H9 (cell line): ENCODE results near the gene MCCC2. TPM values are rescaled to one million over a fixed set of nuclear protein-coding genes. Genes with fewer than 3 reads are reported as not detected.

Experiments
- DNase-seq: peaks from one replicate; pipeline ENCODE4 v3.0.0-alpha.2; 2017
- H2AFZ ChIP-seq: one replicate; pipeline ENCODE4 v1.6.1; 2013; ENCODE audit warnings: mild to moderate bottlenecking, low read length, control low read depth, moderate library complexity
- H2AK5ac ChIP-seq: 2 replicates; pipeline ENCODE4 v1.6.1; 2013; ENCODE audit warnings: low read length, control low read depth, mixed read lengths; ENCODE audit not compliant: insufficient read length
- H2BK120ac ChIP-seq: one replicate; pipeline ENCODE4 v1.6.1; 2013; ENCODE audit warnings: low read depth, mild to moderate bottlenecking, low read length, control low read depth, inconsistent platforms; ENCODE audit not compliant: poor library complexity, severe bottlenecking
- H2BK12ac ChIP-seq: 2 replicates; pipeline ENCODE4 v1.6.1; 2013; ENCODE audit warnings: low read length, control low read depth, mixed read lengths, low read depth; ENCODE audit not compliant: insufficient read length
- H2BK15ac ChIP-seq: 2 replicates; pipeline ENCODE4 v1.6.1; 2013; ENCODE audit warnings: low read depth, low read length, control low read depth
- H2BK20ac ChIP-seq: one replicate; pipeline ENCODE4 v1.6.1; 2013; ENCODE audit warnings: low read depth, mild to moderate bottlenecking, low read length, control low read depth, inconsistent platforms; ENCODE audit not compliant: poor library complexity, severe bottlenecking
- H2BK5ac ChIP-seq: 2 replicates; pipeline ENCODE4 v1.6.1; 2013; ENCODE audit warnings: low read length, control low read depth, mixed read lengths; ENCODE audit not compliant: insufficient read length
- H3K14ac ChIP-seq: 2 replicates; pipeline ENCODE4 v1.6.1; 2013; ENCODE audit warnings: low read length, control low read depth; ENCODE audit not compliant: insufficient read depth
- H3K18ac ChIP-seq: 2 replicates; pipeline ENCODE4 v1.6.1; 2013; ENCODE audit warnings: low read depth, mild to moderate bottlenecking, mixed read lengths, low read length, control low read depth; ENCODE audit not compliant: insufficient read length
- H3K23ac ChIP-seq: 2 replicates; pipeline ENCODE4 v1.6.1; 2013; ENCODE audit warnings: low read length, control low read depth, mixed read lengths, low read depth; ENCODE audit not compliant: insufficient read length
- H3K23me2 ChIP-seq: 2 replicates; pipeline ENCODE4 v1.6.1; 2013; ENCODE audit warnings: low read depth, mild to moderate bottlenecking, mixed read lengths, low read length, control low read depth; ENCODE audit not compliant: insufficient read length, poor library complexity, severe bottlenecking
- H3K27ac ChIP-seq: 2 replicates; pipeline ENCODE4 v1.5.1; 2013; ENCODE audit warnings: low read length, control low read depth, mixed read lengths, low read depth; ENCODE audit not compliant: insufficient read length
- H3K27me3 ChIP-seq: 2 replicates; pipeline ENCODE4 v1.6.1; 2013; ENCODE audit warnings: low read length, control low read depth, inconsistent platforms; ENCODE audit not compliant: insufficient read depth
- H3K4ac ChIP-seq: 2 replicates; pipeline ENCODE4 v1.6.1; 2013; ENCODE audit warnings: low read depth, mild to moderate bottlenecking, control low read depth, inconsistent platforms, low read length, moderate library complexity
- H3K4me1 ChIP-seq: 2 replicates; pipeline ENCODE4 v1.6.1; 2013; ENCODE audit warnings: low read length, control low read depth, inconsistent platforms; ENCODE audit not compliant: insufficient read depth
- H3K4me2 ChIP-seq: 2 replicates; pipeline ENCODE4 v1.6.1; 2013; ENCODE audit warnings: low read length, control low read depth, mixed read lengths; ENCODE audit not compliant: insufficient read length, insufficient read depth
- H3K56ac ChIP-seq: 2 replicates; pipeline ENCODE4 v1.6.1; 2013; ENCODE audit warnings: low read depth, mild to moderate bottlenecking, mixed read lengths, low read length, control low read depth; ENCODE audit not compliant: insufficient read length
- H3K79me1 ChIP-seq: 2 replicates; pipeline ENCODE4 v1.6.1; 2013; ENCODE audit warnings: low read depth, mild to moderate bottlenecking, moderate library complexity, low read length, control low read depth, inconsistent platforms; ENCODE audit not compliant: insufficient read depth, poor library complexity, severe bottlenecking
- H3K79me2 ChIP-seq: 2 replicates; pipeline ENCODE4 v1.6.1; 2013; ENCODE audit warnings: low read length, control low read depth, inconsistent platforms; ENCODE audit not compliant: insufficient read depth
- H3K9ac ChIP-seq: 2 replicates; pipeline ENCODE4 v1.6.1; 2013; ENCODE audit warnings: low read length, control low read depth, mixed read lengths; ENCODE audit not compliant: insufficient read length; ENCODE audit errors: extremely low read depth
- H3K9me3 ChIP-seq: one replicate; pipeline ENCODE4 v1.6.1; 2013; ENCODE audit warnings: low read depth, low read length, inconsistent platforms; ENCODE audit not compliant: control insufficient read depth
- H3T11ph ChIP-seq: one replicate; pipeline ENCODE4 v1.6.1; 2013; ENCODE audit warnings: mild to moderate bottlenecking, low read length, control low read depth, inconsistent platforms
- H4K20me1 ChIP-seq: one replicate; pipeline ENCODE4 v1.6.1; 2013; ENCODE audit not compliant: control insufficient read depth, insufficient read length, insufficient read depth
- H4K5ac ChIP-seq: 2 replicates; pipeline ENCODE4 v1.6.1; 2013; ENCODE audit warnings: low read depth, mild to moderate bottlenecking, mixed read lengths, low read length, control low read depth; ENCODE audit not compliant: insufficient read length
- H4K8ac ChIP-seq: replicated peaks from 2 replicates; pipeline ENCODE4 v1.6.1; 2013; ENCODE audit warnings: low read length, control low read depth, mixed read lengths, low read depth; ENCODE audit not compliant: insufficient read length
- H4K91ac ChIP-seq: 2 replicates; pipeline ENCODE4 v1.6.1; 2013; ENCODE audit warnings: low read depth, mild to moderate bottlenecking, moderate library complexity, mixed read lengths, low read length, control low read depth; ENCODE audit not compliant: insufficient read length
- H3K27ac Mint-ChIP-seq, 3 experiments: 2 replicates in 2 of 3; 3 replicates in 1 of 3; pipeline ENCODE4 v1.8.0; 2020 to 2021; ENCODE audit warnings: mixed read lengths in 3 of 3, mild to moderate bottlenecking in 1 of 3, moderate library complexity in 1 of 3
- H3K27me3 Mint-ChIP-seq: 2 replicates; pipeline ENCODE4 v1.8.0; 2021; ENCODE audit warnings: low read depth, mild to moderate bottlenecking, moderate library complexity, mixed read lengths
- H3K36me3 Mint-ChIP-seq, 3 experiments: 2 replicates in 2 of 3; 3 replicates in 1 of 3; pipeline ENCODE4 v1.8.0; 2020 to 2021; ENCODE audit warnings: low read depth in 3 of 3, mixed read lengths in 3 of 3; ENCODE audit not compliant: insufficient read depth in 1 of 3
- H3K4me1 Mint-ChIP-seq, 2 experiments: 2 replicates each; pipeline ENCODE4 v1.8.0; 2020; ENCODE audit warnings: mixed read lengths in 2 of 2
- H3K4me3 Mint-ChIP-seq, 2 experiments: 2 replicates in 1 of 2; 3 replicates in 1 of 2; pipeline ENCODE4 v1.8.0; 2020 to 2021; ENCODE audit warnings: mild to moderate bottlenecking in 2 of 2, mixed read lengths in 2 of 2, moderate library complexity in 1 of 2
- H3K9me3 Mint-ChIP-seq, 2 experiments: 2 replicates in 1 of 2; 3 replicates in 1 of 2; pipeline ENCODE4 v1.8.0; 2020; ENCODE audit warnings: mild to moderate bottlenecking in 2 of 2, mixed read lengths in 2 of 2, moderate library complexity in 1 of 2
- WGBS: extraction: QIAGEN DNeasy Blood & Tissue Kit; methylation state at CpG from one replicate; pipeline ENCODE4 v1.1.7; 2013; ENCODE audit warnings: missing lambda C conversion rate, low lambda C conversion rate, mixed read lengths; ENCODE audit not compliant: insufficient read length; ENCODE audit errors: extremely low coverage; 5-methylcytosine and 5-hydroxymethylcytosine counted together
- total RNA-seq: library from RNA; stranded (reverse); gene quantifications from 2 replicates; pipeline ENCODE4 v1.2.1, GENCODE V29; 2021
- TF ChIP-seq, protein P1 (sequence below): fragments of 200-600 bp; sonication (generic); conservative IDR thresholded peaks from 3 replicates; pipeline ENCODE4 v1.8.0; 2021; ENCODE audit warnings: antibody characterized with exemption, mild to moderate bottlenecking

Gene MCCC2
- total RNA-seq, 1 experiment from 2014 or later, result 62.7 TPM

DNA sequence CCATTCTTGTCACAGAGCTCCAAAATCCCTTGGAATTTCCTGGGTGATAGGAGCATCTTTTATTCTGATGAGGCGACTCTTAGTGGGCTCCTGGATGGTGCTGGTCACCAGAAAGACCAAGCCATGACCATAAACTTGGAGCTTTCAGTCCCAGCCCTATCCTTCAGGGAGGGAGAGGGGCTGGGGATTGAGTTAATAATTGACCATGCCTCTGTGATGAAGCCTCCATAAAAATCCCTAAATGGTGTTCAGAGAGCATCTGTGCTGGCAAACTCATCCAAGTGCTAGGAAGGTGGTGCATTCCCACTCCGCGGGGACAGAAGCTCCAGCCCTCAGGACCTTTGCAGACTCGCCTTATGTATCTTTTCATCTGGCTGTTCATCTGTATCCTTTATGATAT lies 28.7 kb downstream of the MCCC2 start:
- no peak for DNase-seq
- Histone ChIP-seq H2BK120ac (no peak overlapping the region), H3K23me2 (no peaks in the 10 kb centered on the region), H3K79me2 (no peaks in the 10 kb centered on the region), H2BK20ac (no peak overlapping the region), H3T11ph (no peak overlapping the region), H3K4ac (no peak overlapping the region), H3K4me2 (no peak overlapping the region), H3K23ac (no peak overlapping the region), H3K27me3 (no peaks in the 10 kb centered on the region), H3K9ac (no peak overlapping the region), H3K4me1 (no peaks in the 10 kb centered on the region), H4K91ac (no peak overlapping the region), H3K9me3 (no peaks in the 10 kb centered on the region), H2BK12ac (no peak overlapping the region), H4K20me1 (no peaks in the 10 kb centered on the region), H2BK15ac (no peak overlapping the region), H3K18ac (no peak overlapping the region), H2AK5ac (no peak overlapping the region), H2BK5ac (no peak overlapping the region), H2AFZ (no peak overlapping the region), H4K8ac (no peak overlapping the region), H3K79me1 (peaks cover 3% of the 10 kb centered on the region), H3K14ac (no peak overlapping the region), H3K27ac (no peak overlapping the region), H4K5ac (no peak overlapping the region), H3K56ac (no peak overlapping the region)
- TF ChIP-seq, protein P1, sequence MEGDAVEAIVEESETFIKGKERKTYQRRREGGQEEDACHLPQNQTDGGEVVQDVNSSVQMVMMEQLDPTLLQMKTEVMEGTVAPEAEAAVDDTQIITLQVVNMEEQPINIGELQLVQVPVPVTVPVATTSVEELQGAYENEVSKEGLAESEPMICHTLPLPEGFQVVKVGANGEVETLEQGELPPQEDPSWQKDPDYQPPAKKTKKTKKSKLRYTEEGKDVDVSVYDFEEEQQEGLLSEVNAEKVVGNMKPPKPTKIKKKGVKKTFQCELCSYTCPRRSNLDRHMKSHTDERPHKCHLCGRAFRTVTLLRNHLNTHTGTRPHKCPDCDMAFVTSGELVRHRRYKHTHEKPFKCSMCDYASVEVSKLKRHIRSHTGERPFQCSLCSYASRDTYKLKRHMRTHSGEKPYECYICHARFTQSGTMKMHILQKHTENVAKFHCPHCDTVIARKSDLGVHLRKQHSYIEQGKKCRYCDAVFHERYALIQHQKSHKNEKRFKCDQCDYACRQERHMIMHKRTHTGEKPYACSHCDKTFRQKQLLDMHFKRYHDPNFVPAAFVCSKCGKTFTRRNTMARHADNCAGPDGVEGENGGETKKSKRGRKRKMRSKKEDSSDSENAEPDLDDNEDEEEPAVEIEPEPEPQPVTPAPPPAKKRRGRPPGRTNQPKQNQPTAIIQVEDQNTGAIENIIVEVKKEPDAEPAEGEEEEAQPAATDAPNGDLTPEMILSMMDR, result no peak
- no peak overlapping the region for H3K4me3 Mint-ChIP-seq
- no CpG with 5 or more reads among the region's 4 CpGs for WGBS
- H3K27ac Mint-ChIP-seq, result no peak overlapping the region
- H3K9me3 Mint-ChIP-seq, result no peaks in the 10 kb centered on the region
- H3K4me1 Mint-ChIP-seq, result no peaks in the 10 kb centered on the region
- no peaks in the 10 kb centered on the region for H3K27me3 Mint-ChIP-seq
- peaks cover 18 to 47% (median 45%) of the 10 kb centered on the region in 3 experiments; a peak in 6 of 7 replicates for H3K36me3 Mint-ChIP-seq
